Measurements from ENCODE around the gene CDK3. TPM values are rescaled to one million over a fixed set of nuclear protein-coding genes. Genes with fewer than 3 reads are reported as not detected.

CDK3 gene
- polyA plus RNA-seq, 4 donors, result 7.9 to 82.3 (median 41.7) TPM

DNA sequence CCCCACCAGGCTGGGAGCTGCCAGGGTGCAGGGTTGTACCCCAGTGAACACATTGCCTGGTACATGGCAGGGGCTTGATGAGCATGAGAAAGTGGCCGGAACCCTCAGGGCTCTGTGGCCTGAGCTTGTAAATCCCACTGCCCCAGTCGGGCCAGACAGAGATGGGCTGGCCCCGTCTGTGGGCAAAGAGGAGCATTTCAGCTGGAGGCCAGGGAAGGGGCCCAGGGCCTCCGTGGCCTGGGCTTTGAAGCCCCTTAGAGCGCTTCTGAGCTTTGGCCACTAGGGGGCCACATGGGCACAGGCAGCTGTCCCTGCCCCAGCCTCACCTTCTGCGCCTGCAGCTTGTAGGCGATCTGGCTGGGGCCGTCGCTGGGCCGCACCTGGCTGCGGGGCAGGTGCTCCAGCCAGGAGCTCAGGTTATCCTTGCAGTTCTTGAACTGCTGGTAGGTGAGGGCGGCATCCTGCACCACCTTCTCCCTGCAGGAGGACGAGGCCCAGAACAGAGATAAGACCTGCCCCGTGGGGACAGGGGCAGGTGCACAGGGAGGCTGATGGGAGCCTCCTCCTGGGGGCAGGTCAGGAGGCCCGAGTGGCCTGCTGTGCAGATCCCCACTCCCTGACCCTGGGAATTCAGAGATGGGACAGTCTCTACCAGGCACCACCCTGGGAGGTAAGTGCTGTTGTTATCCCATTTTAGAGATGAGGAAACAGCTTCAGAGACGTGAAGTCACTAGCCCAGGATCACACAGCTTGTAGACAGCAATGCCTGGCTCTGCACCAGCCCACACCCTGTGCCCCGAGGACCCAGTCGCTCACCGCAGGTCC is 13.7 kb downstream of the CDK3 start:
- no peaks in the 10 kb centered on the region for H3K9me3 ChIP-seq (ENCODE audit: control insufficient read depth in 2 of 2, insufficient read depth in 1 of 2, low read depth in 1 of 2, low read length in 1 of 2)
- 20 to 26% (median 22%) methylated on average over 18 to 19 of the region's 19 CpGs for WGBS, 3 donors
- H3K27ac ChIP-seq (ENCODE audit: low read depth in 1 of 3, low read length in 2 of 3), result no peak overlapping the region
- H3K4me3 ChIP-seq (ENCODE audit: low read depth in 1 of 3, low read length in 3 of 3), result no peak overlapping the region
- FAIRE-seq (no peak), DNase-seq (peak; percentile 76 to 87)
- peaks cover 0 to 9% (median 0%) of the 10 kb centered on the region in 3 donors for H3K4me1 ChIP-seq (ENCODE audit: control insufficient read depth in 3 of 3, insufficient read depth in 2 of 3, low read depth in 1 of 3, low read length in 2 of 3)
- H3K36me3 ChIP-seq (ENCODE audit: control insufficient read depth in 3 of 3, insufficient read depth in 2 of 3, low read depth in 1 of 3, low read length in 3 of 3), result peaks cover 0 to 100% (median 11%) of the 10 kb centered on the region in 3 donors
- H3K27me3 ChIP-seq (ENCODE audit: control insufficient read depth in 3 of 3, insufficient read depth in 3 of 3, low read length in 3 of 3), result no peaks in the 10 kb centered on the region

DNA sequence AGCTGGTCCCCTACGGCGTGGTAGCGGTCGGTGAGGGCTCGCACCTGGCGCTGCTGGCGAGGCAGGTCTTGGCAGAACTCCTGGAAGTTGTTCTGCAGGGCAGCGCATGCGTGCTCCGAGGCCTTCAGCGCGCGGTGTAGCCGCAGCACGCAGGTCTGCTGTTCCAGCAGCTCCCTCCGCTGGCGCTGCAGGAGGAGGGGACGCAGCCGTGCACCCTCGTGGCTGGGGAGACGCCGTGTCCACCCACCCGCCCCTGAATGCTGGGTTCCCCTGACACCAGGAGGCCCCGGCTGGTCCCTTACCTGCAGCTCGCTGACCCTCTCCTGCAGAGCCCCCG is 14.2 kb downstream of the CDK3 start:
- Histone ChIP-seq H3K36me3 (ENCODE audit: control insufficient read depth in 3 of 3, insufficient read depth in 2 of 3, low read depth in 1 of 3, low read length in 3 of 3) (peaks cover 0 to 97% (median 11%) of the 10 kb centered on the region in 3 donors), H3K27ac (ENCODE audit: low read depth in 1 of 3, low read length in 2 of 3) (no peak overlapping the region), H3K4me1 (ENCODE audit: control insufficient read depth in 3 of 3, insufficient read depth in 2 of 3, low read depth in 1 of 3, low read length in 2 of 3) (peaks cover 0 to 9% (median 0%) of the 10 kb centered on the region in 3 donors), H3K9me3 (ENCODE audit: control insufficient read depth in 2 of 2, insufficient read depth in 1 of 2, low read depth in 1 of 2, low read length in 1 of 2) (no peaks in the 10 kb centered on the region), H3K4me3 (ENCODE audit: low read depth in 1 of 3, low read length in 3 of 3) (no peak overlapping the region), H3K27me3 (ENCODE audit: control insufficient read depth in 3 of 3, insufficient read depth in 3 of 3, low read length in 3 of 3) (no peaks in the 10 kb centered on the region)
- FAIRE-seq (no peak), DNase-seq (no peak)
- 82 to 87% (median 84%) methylated on average over 26 of the region's 26 CpGs for WGBS, 3 donors

DNA sequence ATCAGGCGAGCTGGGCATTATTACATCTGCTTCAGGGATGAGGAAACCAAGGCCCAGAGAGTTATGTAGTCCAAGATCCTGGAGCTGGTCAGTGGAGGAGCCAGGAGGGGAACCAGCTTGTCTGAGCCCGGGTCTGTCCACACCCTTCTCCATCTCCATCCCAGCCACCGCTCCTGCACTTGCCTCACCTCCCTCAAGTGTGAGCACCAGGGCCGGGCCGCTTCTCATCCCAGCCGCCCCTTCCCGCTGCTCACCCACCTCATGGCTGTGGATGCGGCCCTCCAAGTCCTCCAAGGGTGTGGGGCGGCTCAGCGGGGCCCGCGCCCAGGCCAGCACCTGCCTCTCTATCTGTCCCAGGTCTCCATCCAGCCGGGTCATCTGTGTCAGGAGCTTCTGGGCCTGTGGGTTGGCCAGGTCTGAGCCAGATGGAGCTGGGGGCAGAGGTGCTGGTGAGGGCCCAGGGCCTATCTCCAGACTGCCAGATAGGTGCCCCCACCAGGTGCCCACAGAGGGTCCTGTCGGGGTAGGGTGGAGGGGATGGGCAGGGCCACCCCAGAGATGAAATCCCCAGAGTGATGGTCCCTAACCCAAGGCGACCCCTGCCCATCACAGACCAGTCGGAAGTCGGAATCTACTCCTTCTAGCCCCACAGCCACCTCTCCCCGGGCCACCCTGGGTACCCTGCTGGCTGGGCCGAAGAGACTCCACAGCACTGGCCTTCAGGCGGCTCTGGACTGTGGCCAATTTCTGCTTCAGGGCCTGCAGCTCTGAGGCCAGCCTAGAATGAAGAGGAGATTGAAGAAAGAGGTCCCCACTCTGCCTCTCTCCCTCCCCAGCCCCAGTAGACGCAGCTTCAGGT is 17.1 kb downstream of the CDK3 start:
- Histone ChIP-seq H3K4me1 (ENCODE audit: control insufficient read depth in 3 of 3, insufficient read depth in 2 of 3, low read depth in 1 of 3, low read length in 2 of 3) (peaks cover 0 to 9% (median 0%) of the 10 kb centered on the region in 3 donors), H3K27me3 (ENCODE audit: control insufficient read depth in 3 of 3, insufficient read depth in 3 of 3, low read length in 3 of 3) (no peaks in the 10 kb centered on the region), H3K27ac (ENCODE audit: low read depth in 1 of 3, low read length in 2 of 3) (no peak overlapping the region), H3K4me3 (ENCODE audit: low read depth in 1 of 3, low read length in 3 of 3) (no peak overlapping the region), H3K36me3 (ENCODE audit: control insufficient read depth in 3 of 3, insufficient read depth in 2 of 3, low read depth in 1 of 3, low read length in 3 of 3) (peaks cover 0 to 90% (median 9%) of the 10 kb centered on the region in 3 donors), H3K9me3 (ENCODE audit: control insufficient read depth in 2 of 2, insufficient read depth in 1 of 2, low read depth in 1 of 2, low read length in 1 of 2) (no peaks in the 10 kb centered on the region)
- DNase-seq (no peak), FAIRE-seq (no peak)
- WGBS, 3 donors, result 89 to 94% (median 90%) methylated on average over 18 to 21 of the region's 21 CpGs

DNA sequence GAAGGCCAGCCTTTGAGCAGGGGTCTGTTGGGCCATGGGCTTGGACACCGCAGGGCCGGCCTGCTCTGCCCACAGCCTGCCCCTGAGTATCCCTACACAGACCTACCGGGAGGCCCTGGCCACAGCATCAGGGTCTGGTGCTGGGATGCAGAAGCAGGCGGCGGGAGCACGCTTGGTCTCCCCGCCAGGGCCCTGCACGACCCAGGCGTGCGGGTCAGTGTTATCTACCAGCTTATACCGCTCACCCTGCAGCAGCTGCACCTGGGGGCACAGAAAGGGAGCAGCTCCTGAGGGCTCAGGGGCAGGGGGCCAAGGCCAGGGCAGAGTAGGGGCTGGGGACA is 17.7 kb downstream of the CDK3 start:
- Histone ChIP-seq H3K27me3 (ENCODE audit: control insufficient read depth in 3 of 3, insufficient read depth in 3 of 3, low read length in 3 of 3) (no peaks in the 10 kb centered on the region), H3K27ac (ENCODE audit: low read depth in 1 of 3, low read length in 2 of 3) (no peak overlapping the region), H3K9me3 (ENCODE audit: control insufficient read depth in 2 of 2, insufficient read depth in 1 of 2, low read depth in 1 of 2, low read length in 1 of 2) (no peaks in the 10 kb centered on the region), H3K4me1 (ENCODE audit: control insufficient read depth in 3 of 3, insufficient read depth in 2 of 3, low read depth in 1 of 3, low read length in 2 of 3) (peaks cover 0 to 9% (median 0%) of the 10 kb centered on the region in 3 donors), H3K4me3 (ENCODE audit: low read depth in 1 of 3, low read length in 3 of 3) (no peak overlapping the region), H3K36me3 (ENCODE audit: control insufficient read depth in 3 of 3, insufficient read depth in 2 of 3, low read depth in 1 of 3, low read length in 3 of 3) (peaks cover 0 to 90% (median 9%) of the 10 kb centered on the region in 3 donors)
- FAIRE-seq (no peak), DNase-seq (no peak)
- 87 to 88% (median 87%) methylated on average over 11 of the region's 11 CpGs for WGBS, 3 donors

DNA sequence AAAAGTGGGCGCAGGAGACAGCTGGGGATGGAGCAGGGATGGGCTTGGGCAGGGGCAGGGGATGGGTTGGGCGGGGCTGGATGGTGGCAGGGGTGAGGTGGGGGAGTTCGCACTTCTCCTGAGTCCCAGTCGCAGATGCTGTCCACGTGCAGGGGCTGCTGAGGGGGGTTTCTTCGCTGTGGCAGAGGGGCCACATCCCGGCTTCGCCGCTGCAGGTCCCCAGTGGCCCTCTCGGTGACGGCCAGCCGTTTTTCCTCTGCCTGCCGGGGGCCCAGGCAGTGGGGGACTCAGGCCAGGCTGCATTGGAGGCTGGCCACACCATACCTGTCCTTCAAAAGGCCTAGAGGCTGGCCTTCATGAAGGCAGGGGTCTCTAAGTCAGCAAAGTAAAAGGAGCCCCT is 18.1 kb downstream of the CDK3 start:
- Histone ChIP-seq H3K4me3 (ENCODE audit: low read depth in 1 of 3, low read length in 3 of 3) (no peak overlapping the region), H3K4me1 (ENCODE audit: control insufficient read depth in 3 of 3, insufficient read depth in 2 of 3, low read depth in 1 of 3, low read length in 2 of 3) (peaks cover 0 to 10% (median 0%) of the 10 kb centered on the region in 3 donors), H3K27me3 (ENCODE audit: control insufficient read depth in 3 of 3, insufficient read depth in 3 of 3, low read length in 3 of 3) (no peaks in the 10 kb centered on the region), H3K36me3 (ENCODE audit: control insufficient read depth in 3 of 3, insufficient read depth in 2 of 3, low read depth in 1 of 3, low read length in 3 of 3) (peaks cover 0 to 90% (median 7%) of the 10 kb centered on the region in 3 donors), H3K27ac (ENCODE audit: low read depth in 1 of 3, low read length in 2 of 3) (no peak overlapping the region), H3K9me3 (ENCODE audit: control insufficient read depth in 2 of 2, insufficient read depth in 1 of 2, low read depth in 1 of 2, low read length in 1 of 2) (no peaks in the 10 kb centered on the region)
- FAIRE-seq (no peak), DNase-seq (no peak)
- WGBS, 3 donors, result 89 to 96% (median 91%) methylated on average over 13 of the region's 13 CpGs

DNA sequence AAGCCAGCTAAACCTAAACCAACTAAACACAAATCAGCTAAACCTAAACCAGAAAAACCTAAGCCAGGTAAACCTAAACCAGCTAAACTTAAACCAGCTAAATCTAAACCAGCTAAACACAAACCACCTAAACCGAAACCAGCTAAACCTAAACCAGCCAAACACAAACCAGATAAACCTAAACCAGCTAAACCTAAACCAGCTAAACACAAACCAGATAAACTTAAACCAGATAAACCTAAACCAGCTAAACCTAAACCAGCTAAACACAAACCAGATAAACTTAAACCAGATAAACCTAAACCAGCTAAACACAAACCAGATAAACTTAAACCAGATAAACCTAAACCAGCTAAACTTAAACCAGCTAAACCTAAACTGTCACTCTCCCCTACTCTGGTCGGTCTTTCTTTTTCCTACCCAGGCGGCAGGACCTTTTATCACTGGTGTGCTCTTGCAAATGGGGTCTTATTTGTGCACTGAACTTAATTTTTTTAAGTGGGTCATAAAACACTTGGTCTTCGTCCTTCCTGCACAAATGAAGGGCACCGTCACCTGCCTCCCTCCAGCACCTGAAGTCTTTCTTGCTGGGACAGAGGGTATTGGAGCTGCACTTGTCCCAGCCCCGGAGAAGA is 19.3 kb downstream of the CDK3 start:
- Histone ChIP-seq H3K36me3 (ENCODE audit: control insufficient read depth in 3 of 3, insufficient read depth in 2 of 3, low read depth in 1 of 3, low read length in 3 of 3) (peaks cover 0 to 90% (median 7%) of the 10 kb centered on the region in 3 donors), H3K27ac (ENCODE audit: low read depth in 1 of 3, low read length in 2 of 3) (no peak overlapping the region), H3K4me1 (ENCODE audit: control insufficient read depth in 3 of 3, insufficient read depth in 2 of 3, low read depth in 1 of 3, low read length in 2 of 3) (peaks cover 0 to 12% (median 0%) of the 10 kb centered on the region in 3 donors), H3K4me3 (ENCODE audit: low read depth in 1 of 3, low read length in 3 of 3) (no peak overlapping the region), H3K9me3 (ENCODE audit: control insufficient read depth in 2 of 2, insufficient read depth in 1 of 2, low read depth in 1 of 2, low read length in 1 of 2) (no peaks in the 10 kb centered on the region), H3K27me3 (ENCODE audit: control insufficient read depth in 3 of 3, insufficient read depth in 3 of 3, low read length in 3 of 3) (no peaks in the 10 kb centered on the region)
- DNase-seq (no peak), FAIRE-seq (peak; percentile 15)
- WGBS, 3 donors, result 79 to 83% (median 82%) methylated on average over 6 of the region's 6 CpGs

DNA sequence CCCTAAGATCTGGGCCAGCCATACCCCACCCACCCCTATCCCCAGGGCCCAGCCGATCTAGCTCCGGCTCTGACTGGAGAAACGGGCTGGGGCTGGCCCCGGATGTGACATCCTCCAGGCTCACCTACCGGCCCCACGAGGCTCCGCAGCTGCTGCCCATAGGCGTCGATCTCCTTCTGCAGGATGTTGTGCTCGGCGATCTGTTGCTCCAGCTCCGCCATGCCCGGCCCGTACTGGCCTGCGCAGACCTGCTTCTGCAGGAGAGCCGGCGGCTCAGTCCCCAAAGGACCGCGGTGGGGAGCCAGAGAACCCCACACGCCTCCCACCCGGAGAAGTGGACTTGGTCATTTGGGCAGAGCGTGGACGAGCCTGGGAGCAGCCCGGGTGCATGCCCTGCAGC is 21.6 kb downstream of the CDK3 start:
- no peaks in the 10 kb centered on the region for H3K9me3 ChIP-seq (ENCODE audit: control insufficient read depth in 2 of 2, insufficient read depth in 1 of 2, low read depth in 1 of 2, low read length in 1 of 2)
- H3K27ac ChIP-seq (ENCODE audit: low read depth in 1 of 3, low read length in 2 of 3), result no peak overlapping the region
- peaks cover 0 to 12% (median 0%) of the 10 kb centered on the region in 3 donors for H3K4me1 ChIP-seq (ENCODE audit: control insufficient read depth in 3 of 3, insufficient read depth in 2 of 3, low read depth in 1 of 3, low read length in 2 of 3)
- DNase-seq, result no peak
- H3K4me3 ChIP-seq (ENCODE audit: low read depth in 1 of 3, low read length in 3 of 3), result no peak overlapping the region
- WGBS, 3 donors, result 86 to 92% (median 90%) methylated on average over 23 to 24 of the region's 24 CpGs
- peaks cover 0 to 75% (median 7%) of the 10 kb centered on the region in 3 donors for H3K36me3 ChIP-seq (ENCODE audit: control insufficient read depth in 3 of 3, insufficient read depth in 2 of 3, low read depth in 1 of 3, low read length in 3 of 3)
- no peaks in the 10 kb centered on the region for H3K27me3 ChIP-seq (ENCODE audit: control insufficient read depth in 3 of 3, insufficient read depth in 3 of 3, low read length in 3 of 3)
- FAIRE-seq, result no peak

Data from small intestine (tissue), 7 donors.